IMR-90 (cell line): ENCODE measurements around the gene ASB3. TPM values are rescaled to one million over a fixed set of nuclear protein-coding genes. Genes with fewer than 3 reads are reported as not detected.

ENCODE experiments used
- ATAC-seq: fragments of 200-7000 bp; cut with Tn5 transposase; 2 replicates; pipeline ENCODE4 v1.9.1; 2020; ENCODE audit warnings: low read depth, mild to moderate bottlenecking, moderate library complexity
- BruUV-seq: library from RNA; stranded (reverse); fragments of 400-500 nt; replicated peaks from 2 replicates; lab custom pipeline; 2021; lab: Mats Ljungman, UMichigan
- CTCF ChIA-PET: fragments of 300-600 bp; formaldehyde crosslinking; extraction: SDS; loops from one replicate; lab custom pipeline; 2021; ENCODE audit warnings: antibody characterized with exemption; lab: Yijun Ruan, JAX
- POLR2A ChIA-PET: fragments of 300-600 bp; sonication (Branson Sonifier 250); formaldehyde crosslinking; loops from one replicate; lab custom pipeline; 2022; ENCODE audit warnings: antibody characterized with exemption; ENCODE audit not compliant: unreplicated experiment; lab: Charles Lee
- DNase-seq: peaks from one replicate; pipeline ENCODE4 v3.0.0; 2013
- H2AFZ ChIP-seq: replicated peaks from 2 replicates; pipeline ENCODE3; 2013; ENCODE audit warnings: low read length, mild to moderate bottlenecking; ENCODE audit not compliant: poor library complexity
- H2AK5ac ChIP-seq: 2 replicates; pipeline ENCODE4 v1.6.1; 2013; ENCODE audit warnings: low read depth, low read length, inconsistent platforms
- H2AK9ac ChIP-seq: replicated peaks from 2 replicates; pipeline ENCODE3; 2013; ENCODE audit warnings: mild to moderate bottlenecking, low read depth, low read length, moderate library complexity; ENCODE audit not compliant: poor library complexity
- H2BK120ac ChIP-seq: 2 replicates; pipeline ENCODE4 v1.6.1; 2013; ENCODE audit warnings: low read depth, low read length, inconsistent platforms
- H2BK15ac ChIP-seq: 3 replicates; pipeline ENCODE4 v1.6.1; 2013; ENCODE audit warnings: low read depth, low read length, inconsistent platforms
- H2BK20ac ChIP-seq: 2 replicates; pipeline ENCODE4 v1.6.1; 2013; ENCODE audit warnings: low read depth, mild to moderate bottlenecking, inconsistent platforms, low read length, moderate library complexity
- H2BK5ac ChIP-seq: 2 replicates; pipeline ENCODE4 v1.6.1; 2013; ENCODE audit warnings: mild to moderate bottlenecking, low read depth, low read length, inconsistent platforms; ENCODE audit not compliant: poor library complexity, severe bottlenecking
- H3K14ac ChIP-seq: replicated peaks from 2 replicates; pipeline ENCODE4 v1.6.1; 2013; ENCODE audit warnings: low read depth, low read length, inconsistent platforms
- H3K18ac ChIP-seq: 2 replicates; pipeline ENCODE4 v1.6.1; 2013; ENCODE audit warnings: low read depth, low read length, control low read depth
- H3K23ac ChIP-seq: 2 replicates; pipeline ENCODE4 v1.6.1; 2013; ENCODE audit warnings: low read depth, low read length, inconsistent platforms
- H3K27ac ChIP-seq: 2 replicates; pipeline ENCODE4 v1.5.1; 2013; ENCODE audit warnings: mild to moderate bottlenecking, control low read depth, low read length; ENCODE audit not compliant: insufficient read depth
- H3K27me3 ChIP-seq: 2 replicates; pipeline ENCODE4 v1.6.1; 2013; ENCODE audit warnings: low read length; ENCODE audit not compliant: control insufficient read depth, insufficient read depth
- H3K36me3 ChIP-seq: 2 replicates; pipeline ENCODE4 v1.6.1; 2013; ENCODE audit warnings: low read length, mixed read lengths; ENCODE audit not compliant: control insufficient read depth, insufficient read depth
- H3K4ac ChIP-seq: 2 replicates; pipeline ENCODE4 v1.6.1; 2013; ENCODE audit warnings: low read depth, low read length, inconsistent platforms
- H3K4me1 ChIP-seq: 2 replicates; pipeline ENCODE4 v1.6.1; 2013; ENCODE audit warnings: low read length, mixed read lengths; ENCODE audit not compliant: control insufficient read depth, insufficient read depth
- H3K4me2 ChIP-seq: 2 replicates; pipeline ENCODE4 v1.6.1; 2013; ENCODE audit warnings: low read depth, mild to moderate bottlenecking, control low read depth, low read length, moderate library complexity
- H3K4me3 ChIP-seq: 2 replicates; pipeline ENCODE4 v1.5.1; 2013; ENCODE audit warnings: low read depth, mild to moderate bottlenecking, control low read depth, low read length, moderate library complexity; ENCODE audit not compliant: insufficient read depth
- H3K56ac ChIP-seq: 2 replicates; pipeline ENCODE4 v1.6.1; 2013; ENCODE audit warnings: low read length, inconsistent platforms; ENCODE audit not compliant: insufficient read depth; ENCODE audit errors: extremely low read depth
- H3K79me1 ChIP-seq, 2 experiments: 2 replicates each; pipeline ENCODE4 v1.6.1; 2013; ENCODE audit warnings: low read length in 2 of 2, inconsistent platforms in 1 of 2, low read depth in 1 of 2
- H3K9ac ChIP-seq: 2 replicates; pipeline ENCODE4 v1.6.1; 2013; ENCODE audit warnings: low read depth, low read length, control low read depth
- H3K9me1 ChIP-seq: 2 replicates; pipeline ENCODE4 v1.6.1; 2013; ENCODE audit warnings: low read length, inconsistent platforms; ENCODE audit not compliant: insufficient read depth
- H3K9me3 ChIP-seq: 2 replicates; pipeline ENCODE4 v1.6.1; 2013; ENCODE audit warnings: low read length; ENCODE audit not compliant: control insufficient read depth, insufficient read depth
- H4K20me1 ChIP-seq: 2 replicates; pipeline ENCODE4 v1.6.1; 2013; ENCODE audit warnings: low read length, inconsistent platforms; ENCODE audit not compliant: insufficient read depth
- H4K5ac ChIP-seq: 2 replicates; pipeline ENCODE4 v1.6.1; 2013; ENCODE audit warnings: mild to moderate bottlenecking, low read depth, low read length, control low read depth
- H4K8ac ChIP-seq, 2 experiments: 2 replicates each; pipeline ENCODE4 v1.6.1; 2013; ENCODE audit warnings: low read depth in 2 of 2, low read length in 2 of 2, control low read depth in 1 of 2, inconsistent platforms in 1 of 2
- H4K91ac ChIP-seq: 2 replicates; pipeline ENCODE4 v1.6.1; 2013; ENCODE audit warnings: low read depth, low read length, inconsistent platforms; ENCODE audit not compliant: insufficient read depth
- BHLHE40 ChIP-seq: fragments of 150-350 bp; IDR thresholded peaks from 2 replicates; pipeline ENCODE4 v1.6.1; 2016; ENCODE audit warnings: mild to moderate bottlenecking, low read depth, low read length
- CEBPB ChIP-seq: IDR thresholded peaks from 2 replicates; pipeline ENCODE4 v1.6.1; 2012; ENCODE audit warnings: low read depth, low read length, improper control_type of control experiment
- CHD1 ChIP-seq: IDR thresholded peaks from 2 replicates; pipeline ENCODE4 v1.6.1; 2012; ENCODE audit warnings: low read depth, low read length, improper control_type of control experiment
- FOS ChIP-seq: fragments of 150-350 bp; IDR thresholded peaks from 2 replicates; pipeline ENCODE4 v1.6.1; 2016; ENCODE audit warnings: low read depth, low read length
- MAFK ChIP-seq: IDR thresholded peaks from 2 replicates; pipeline ENCODE4 v1.6.1; 2012; ENCODE audit warnings: low read depth, low read length, improper control_type of control experiment
- MAZ ChIP-seq: IDR thresholded peaks from 2 replicates; pipeline ENCODE4 v1.6.1; 2012; ENCODE audit warnings: low read depth, mild to moderate bottlenecking, low read length, improper control_type of control experiment, moderate library complexity, borderline replicate concordance
- MXI1 ChIP-seq: IDR thresholded peaks from 2 replicates; pipeline ENCODE4 v1.6.1; 2012; ENCODE audit warnings: low read depth, mild to moderate bottlenecking, low read length, moderate library complexity, borderline replicate concordance
- NFE2L2 ChIP-seq: fragments of 150-350 bp; IDR thresholded peaks from 2 replicates; pipeline ENCODE4 v1.6.1; 2016; ENCODE audit warnings: low read depth, mild to moderate bottlenecking, low read length
- POLR2A ChIP-seq: IDR thresholded peaks from 2 replicates; pipeline ENCODE4 v1.6.1; 2012; ENCODE audit warnings: mild to moderate bottlenecking, low read depth, low read length
- RAD21 ChIP-seq: IDR thresholded peaks from 2 replicates; pipeline ENCODE4 v1.6.1; 2012; ENCODE audit warnings: low read length, improper control_type of control experiment
- RCOR1 ChIP-seq: IDR thresholded peaks from 2 replicates; pipeline ENCODE4 v1.6.1; 2012; ENCODE audit warnings: mild to moderate bottlenecking, low read length, improper control_type of control experiment; ENCODE audit not compliant: insufficient replicate concordance
- RFX5 ChIP-seq: IDR thresholded peaks from 2 replicates; pipeline ENCODE4 v1.8.0; 2012; ENCODE audit warnings: low read depth, mild to moderate bottlenecking, low read length, moderate library complexity
- SMC3 ChIP-seq: fragments of 150-350 bp; IDR thresholded peaks from 2 replicates; pipeline ENCODE4 v1.6.1; 2016; ENCODE audit warnings: low read depth, mild to moderate bottlenecking, antibody characterized with exemption, low read length, moderate library complexity
- USF2 ChIP-seq: fragments of 150-350 bp; IDR thresholded peaks from 2 replicates; pipeline ENCODE4 v1.6.1; 2017; ENCODE audit warnings: mild to moderate bottlenecking, antibody characterized with exemption, low read length, low read depth
- WGBS, 2 experiments: methylation state at CpG; one replicate each; pipeline versions ENCODE4 v1.1.5 to v1.1.7; 2013; ENCODE audit warnings: missing lambda C conversion rate in 2 of 2; ENCODE audit not compliant: insufficient read length in 1 of 2; ENCODE audit errors: extremely low coverage in 2 of 2; 5-methylcytosine and 5-hydroxymethylcytosine counted together
- dilution Hi-C: fragments of 300-500 bp; cut with HindIII; formaldehyde crosslinking; loops from one replicate; pipeline ENCODE4 v1.14.3; 2018; ENCODE audit warnings: low sequenced_read_pairs; ENCODE audit not compliant: unreplicated experiment
- in situ Hi-C: fragments of 300-500 bp; cut with MboI; formaldehyde crosslinking; loops from 3 replicates; pipeline ENCODE4 v1.14.3; 2019; ENCODE audit warnings: low sequenced_read_pairs, inconsistent platforms, mixed read lengths
- intact Hi-C: fragments of 100-400 bp; cut with micrococcal nuclease; formaldehyde crosslinking; loops from 2 replicates; pipeline ENCODE4 v1.10.0; 2022
- polyA plus RNA-seq, 3 experiments: library from polyadenylated mRNA; depleted of rRNA; stranded (reverse); fragments of >200 nt; gene quantifications; 2 replicates each; pipeline ENCODE4 v1.2.3, GENCODE V29; 2012; ENCODE audit warnings: low replicate concordance in 1 of 3
- total RNA-seq: library from RNA; depleted of rRNA; stranded (reverse); fragments of >200 nt; gene quantifications from 2 replicates; pipeline ENCODE4 v1.2.3, GENCODE V29; 2012
- TF ChIP-seq, protein P1 (sequence below): conservative IDR thresholded peaks from 2 replicates; pipeline ENCODE4 v1.5.1; 2012; ENCODE audit warnings: mild to moderate bottlenecking, low read depth, low read length, improper control_type of control experiment
- TF ChIP-seq, protein P2 (sequence below): fragments of 150-350 bp; IDR thresholded peaks from 2 replicates; pipeline ENCODE4 v1.6.1; 2016; ENCODE audit warnings: low read depth, mild to moderate bottlenecking, low read length, moderate library complexity, borderline replicate concordance

Gene ASB3
- total and polyA plus RNA-seq, 2 of the 4 experiments (the other 2 are of a cell fraction), result 19.2 to 36.2 TPM

- no peak overlapping the region for H3K14ac ChIP-seq
- H2AK9ac ChIP-seq, result no peak overlapping the region
- POLR2A ChIA-PET, result no interaction called here
- TF ChIP-seq, protein P1, sequence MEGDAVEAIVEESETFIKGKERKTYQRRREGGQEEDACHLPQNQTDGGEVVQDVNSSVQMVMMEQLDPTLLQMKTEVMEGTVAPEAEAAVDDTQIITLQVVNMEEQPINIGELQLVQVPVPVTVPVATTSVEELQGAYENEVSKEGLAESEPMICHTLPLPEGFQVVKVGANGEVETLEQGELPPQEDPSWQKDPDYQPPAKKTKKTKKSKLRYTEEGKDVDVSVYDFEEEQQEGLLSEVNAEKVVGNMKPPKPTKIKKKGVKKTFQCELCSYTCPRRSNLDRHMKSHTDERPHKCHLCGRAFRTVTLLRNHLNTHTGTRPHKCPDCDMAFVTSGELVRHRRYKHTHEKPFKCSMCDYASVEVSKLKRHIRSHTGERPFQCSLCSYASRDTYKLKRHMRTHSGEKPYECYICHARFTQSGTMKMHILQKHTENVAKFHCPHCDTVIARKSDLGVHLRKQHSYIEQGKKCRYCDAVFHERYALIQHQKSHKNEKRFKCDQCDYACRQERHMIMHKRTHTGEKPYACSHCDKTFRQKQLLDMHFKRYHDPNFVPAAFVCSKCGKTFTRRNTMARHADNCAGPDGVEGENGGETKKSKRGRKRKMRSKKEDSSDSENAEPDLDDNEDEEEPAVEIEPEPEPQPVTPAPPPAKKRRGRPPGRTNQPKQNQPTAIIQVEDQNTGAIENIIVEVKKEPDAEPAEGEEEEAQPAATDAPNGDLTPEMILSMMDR, result no peak
- TF ChIP-seq CEBPB, result no peak
- no peak for TF ChIP-seq MAFK
- no peak for TF ChIP-seq MAZ
- no peak for TF ChIP-seq CHD1
- no peak for TF ChIP-seq FOS
- no peak for TF ChIP-seq RAD21
- no peak for TF ChIP-seq MXI1
- TF ChIP-seq SMC3, result no peak
- no peak for TF ChIP-seq POLR2A
- TF ChIP-seq, protein P2, sequence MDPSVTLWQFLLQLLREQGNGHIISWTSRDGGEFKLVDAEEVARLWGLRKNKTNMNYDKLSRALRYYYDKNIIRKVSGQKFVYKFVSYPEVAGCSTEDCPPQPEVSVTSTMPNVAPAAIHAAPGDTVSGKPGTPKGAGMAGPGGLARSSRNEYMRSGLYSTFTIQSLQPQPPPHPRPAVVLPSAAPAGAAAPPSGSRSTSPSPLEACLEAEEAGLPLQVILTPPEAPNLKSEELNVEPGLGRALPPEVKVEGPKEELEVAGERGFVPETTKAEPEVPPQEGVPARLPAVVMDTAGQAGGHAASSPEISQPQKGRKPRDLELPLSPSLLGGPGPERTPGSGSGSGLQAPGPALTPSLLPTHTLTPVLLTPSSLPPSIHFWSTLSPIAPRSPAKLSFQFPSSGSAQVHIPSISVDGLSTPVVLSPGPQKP, result no peak
- no peak for TF ChIP-seq USF2
- TF ChIP-seq RFX5, result no peak
- TF ChIP-seq BHLHE40, result no peak
- TF ChIP-seq NFE2L2, result no peak
- no peak for TF ChIP-seq RCOR1
- H2BK120ac ChIP-seq, result no peak overlapping the region
- H4K8ac ChIP-seq, result no peak overlapping the region
- H3K4me1 ChIP-seq, result no peaks in the 10 kb centered on the region
- H4K91ac ChIP-seq, result no peak overlapping the region
- H3K23ac ChIP-seq, result no peak overlapping the region
- intact Hi-C loops, result no loop called here
- no peaks in the 10 kb centered on the region; the same call in none of the 2 replicates for H3K9me1 ChIP-seq
- no peak overlapping the region for H3K4me2 ChIP-seq
- no peak overlapping the region for H3K4me3 ChIP-seq
- H2BK15ac ChIP-seq, result no peak overlapping the region
- H2AK5ac ChIP-seq, result no peak overlapping the region
- in situ Hi-C loops, result no loop called here
- H2AFZ ChIP-seq, result no peak overlapping the region
- no TSS peak for BruUV-seq
- dilution Hi-C loops, result no loop called here
- H4K5ac ChIP-seq, result no peak overlapping the region
- no peak overlapping the region for H2BK5ac ChIP-seq
- H3K27me3 ChIP-seq, result no peaks in the 10 kb centered on the region
- ATAC-seq (no peak), DNase-seq (no peak)
- no peak overlapping the region for H3K56ac ChIP-seq
- H3K9me3 ChIP-seq, result no peaks in the 10 kb centered on the region
- no peaks in the 10 kb centered on the region; the same call in 1 of the 2 replicates for H4K20me1 ChIP-seq
- H3K9ac ChIP-seq, result no peak overlapping the region
- H3K79me1 ChIP-seq, result peaks cover 33 to 52% of the 10 kb centered on the region in 2 experiments
- no peak overlapping the region for H2BK20ac ChIP-seq
- H3K27ac ChIP-seq, result no peak overlapping the region
- H3K18ac ChIP-seq, result no peak overlapping the region
- no CpG with 5 or more reads among the region's 5 CpGs for WGBS, 2 experiments
- peaks cover 3% of the 10 kb centered on the region for H3K36me3 ChIP-seq
- no peak overlapping the region for H3K4ac ChIP-seq
- CTCF ChIA-PET, result interaction anchor here (0.7 kb wide), 1 partner anchor 853 kb away, joined by 3 read pairs; no protein-coding TSS in a partner anchor
Observed at GRCh38 chr2:53778536-53779162, 8.1 kb downstream of the ASB3 start.
